NCI-H748 (cell line): ENCODE data around the gene YWHAQ.
"Not testable (repeated sequence)": the region's sequence is repeated elsewhere in the genome, so short reads cannot be mapped to it uniquely, and the experiment has no call there.

Experiments
- DNase-seq: peaks from one replicate; lab custom pipeline; 2025; ENCODE audit not compliant: unreplicated experiment; lab: John Stamatoyannopoulos, UW

YWHAQ gene

DNA sequence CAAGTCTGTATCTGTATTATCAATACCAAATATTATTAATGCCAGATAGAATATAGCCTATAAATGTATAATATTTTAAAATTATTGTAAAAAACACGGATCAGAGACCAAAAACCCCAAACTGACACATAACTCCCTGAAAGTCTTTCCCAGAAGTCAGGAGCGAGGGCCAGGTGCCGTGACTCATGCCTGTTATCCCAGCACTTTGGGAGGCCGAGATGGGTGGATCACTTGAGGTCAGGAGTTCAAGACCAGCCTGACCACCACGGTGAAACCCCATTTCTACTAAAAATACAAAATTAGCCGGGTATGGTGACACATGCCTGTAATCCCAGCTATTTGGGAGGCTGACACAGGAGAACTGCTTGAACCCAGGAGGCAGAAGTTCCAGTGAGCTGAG, 35.5 kb downstream of the YWHAQ start:
- DNase-seq, result not testable (repeated sequence)

DNA sequence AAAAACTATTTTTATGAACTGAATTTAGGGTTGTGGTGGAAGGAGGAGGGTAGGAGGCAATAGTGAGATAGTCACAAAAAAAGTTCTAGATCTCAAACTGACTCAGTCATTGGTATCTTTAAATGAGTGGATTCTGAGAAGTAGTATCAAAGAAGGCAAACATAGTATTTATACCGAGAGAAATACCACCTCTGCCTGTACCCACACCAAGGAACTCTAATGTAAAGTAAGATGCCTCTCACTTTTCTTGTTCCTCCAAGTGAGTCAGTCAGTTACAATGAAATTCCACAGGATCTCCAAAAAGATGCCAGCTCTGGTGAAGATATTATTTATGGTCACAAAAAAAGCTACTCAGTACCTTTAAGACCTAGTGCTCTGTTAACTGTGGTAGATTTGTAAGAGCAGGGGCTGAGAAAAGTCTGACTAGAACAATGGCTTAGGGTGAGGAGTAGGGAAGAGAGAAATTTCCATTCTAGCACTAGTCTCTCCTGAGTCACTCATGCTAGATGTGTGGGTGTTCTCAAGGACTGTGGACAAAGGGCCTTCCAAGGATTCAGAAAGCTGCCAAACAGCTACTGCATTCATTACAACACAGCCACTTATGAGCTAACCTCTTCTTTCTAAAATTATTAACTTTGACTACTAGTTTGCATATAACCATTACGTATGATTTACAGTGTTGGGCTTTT, 36.3 kb downstream of the YWHAQ start:
- no peak for DNase-seq

DNA sequence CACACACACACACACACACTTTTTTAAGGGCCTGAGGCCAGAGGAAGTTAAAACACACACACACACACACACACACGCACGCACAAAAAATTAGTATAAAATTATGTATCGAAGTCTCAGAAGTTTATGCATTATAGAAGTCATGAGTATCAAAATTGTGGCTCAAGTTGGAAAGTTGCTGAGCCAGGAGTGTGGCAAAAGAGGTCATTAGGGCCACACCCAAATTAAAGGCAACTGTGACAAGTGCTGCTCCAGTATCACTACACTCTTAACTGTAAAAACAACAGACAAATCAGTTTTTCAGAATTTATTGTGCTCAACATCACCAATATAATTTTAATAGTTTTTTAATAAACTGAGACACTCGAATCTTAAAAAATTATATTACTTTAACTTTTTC, 36.9 kb downstream of the YWHAQ start:
- no peak for DNase-seq

DNA sequence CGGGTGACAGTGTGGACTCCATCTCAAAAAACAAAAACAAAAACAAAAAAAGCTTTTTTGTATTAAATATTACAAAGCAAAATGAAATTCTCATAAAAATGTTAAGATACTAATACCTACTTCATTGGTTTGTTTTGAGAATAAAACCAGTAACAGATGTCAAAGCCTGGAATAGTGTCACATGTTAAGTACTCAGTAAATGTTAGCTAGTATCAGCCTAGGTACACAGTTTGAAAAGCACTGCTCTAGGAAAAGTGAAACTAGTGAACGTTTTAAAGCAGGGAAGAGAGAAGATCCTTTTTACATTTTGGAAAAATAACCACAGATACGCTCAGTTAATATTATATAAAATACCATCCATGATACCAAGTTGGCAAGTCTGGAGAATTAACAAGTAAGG, 38.1 kb downstream of the YWHAQ start:
- DNase-seq, result no peak

DNA sequence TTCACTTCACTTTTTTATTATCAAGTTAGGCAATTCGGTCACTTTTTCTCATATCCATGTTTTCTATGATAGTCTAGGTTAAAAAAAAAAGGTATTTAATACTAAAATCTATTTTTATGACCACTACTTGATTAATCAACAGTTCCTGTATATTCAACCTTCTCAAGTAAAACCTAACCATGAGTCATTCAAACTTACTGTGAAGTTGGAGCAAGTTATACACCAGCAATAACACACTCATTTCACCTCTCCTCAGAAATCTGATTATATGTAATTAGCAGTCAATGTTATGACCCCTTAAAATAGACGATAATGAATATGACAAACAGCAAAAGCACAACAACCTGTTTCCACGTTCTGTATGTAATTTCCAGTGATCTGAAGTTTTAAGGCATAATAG, 40.2 kb downstream of the YWHAQ start:
- no peak for DNase-seq

DNA sequence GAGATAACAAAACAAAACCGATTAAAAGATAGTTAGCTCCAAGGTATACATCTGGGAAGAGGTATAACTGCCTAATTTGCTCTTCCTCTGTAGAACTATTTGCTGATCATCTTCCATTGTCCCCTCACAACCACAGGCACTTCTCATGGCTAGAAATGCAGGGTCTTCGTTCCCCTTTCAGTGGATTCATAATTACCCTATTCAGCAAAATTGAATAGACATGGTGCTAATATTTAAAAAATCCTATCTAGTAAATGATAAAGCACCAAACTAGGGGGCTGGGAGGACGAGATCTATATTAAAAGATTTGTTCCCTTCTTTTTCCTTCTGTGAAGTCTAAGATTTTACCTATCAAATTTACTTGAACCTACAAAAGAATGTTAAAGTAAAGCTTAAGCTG, 44.3 kb downstream of the YWHAQ start:
- DNase-seq, result no peak

DNA sequence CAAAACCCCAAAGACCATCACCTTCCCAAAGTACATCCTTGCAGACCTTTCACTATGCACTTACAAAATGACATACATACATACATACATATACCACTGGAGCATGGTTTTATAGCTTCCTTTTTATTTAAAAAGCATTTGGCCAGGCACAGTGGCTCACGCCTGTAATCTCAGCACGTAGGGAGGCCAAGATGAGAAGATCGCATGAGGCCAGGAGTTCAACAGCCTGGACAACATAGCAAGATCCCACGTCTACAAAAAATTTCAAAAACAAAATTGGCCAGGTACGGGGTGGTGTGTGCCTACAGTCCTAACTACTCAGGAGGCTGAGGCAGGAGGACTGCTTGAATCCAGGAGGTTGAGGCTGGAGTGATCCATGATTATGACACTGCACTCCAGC, 45.3 kb downstream of the YWHAQ start:
- no peak for DNase-seq

DNA sequence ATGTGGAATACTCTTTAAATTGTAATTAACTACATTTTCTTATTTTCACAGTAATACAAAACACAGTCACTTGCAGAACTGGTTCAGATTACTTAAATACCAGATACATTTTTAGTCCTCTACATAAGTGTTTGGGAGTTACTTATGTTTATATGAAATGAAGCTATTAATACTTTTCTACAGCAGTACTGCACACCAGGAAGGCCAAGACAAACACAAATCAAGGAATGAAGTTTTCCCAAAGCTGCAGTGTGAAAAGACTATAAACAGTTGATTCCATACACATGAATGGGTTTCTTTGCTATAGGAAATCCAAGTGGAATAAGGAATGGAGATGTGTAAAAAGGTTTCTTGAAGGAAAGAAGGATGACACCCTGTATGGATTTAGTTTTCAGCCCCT, 45.9 kb downstream of the YWHAQ start:
- not testable (repeated sequence) for DNase-seq

DNA sequence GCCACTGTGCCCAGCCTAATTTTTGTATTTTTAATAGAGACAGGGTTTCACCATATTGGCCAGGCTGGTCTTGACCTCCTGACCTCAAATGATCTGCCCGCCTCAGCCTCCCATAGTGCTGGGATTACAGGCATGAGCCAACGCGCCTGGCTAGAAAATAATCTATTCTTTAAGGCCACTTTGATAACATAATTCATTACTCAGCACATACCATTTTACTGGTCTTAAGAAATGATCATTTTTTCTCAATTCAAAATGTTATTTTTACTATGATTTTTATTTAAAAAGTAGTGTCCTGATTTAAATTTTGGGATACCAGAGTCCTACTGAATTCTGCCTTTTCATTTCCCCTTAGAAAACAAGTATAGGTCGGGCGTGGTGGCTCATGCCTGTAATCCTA, 48.2 kb downstream of the YWHAQ start:
- DNase-seq, result no peak

DNA sequence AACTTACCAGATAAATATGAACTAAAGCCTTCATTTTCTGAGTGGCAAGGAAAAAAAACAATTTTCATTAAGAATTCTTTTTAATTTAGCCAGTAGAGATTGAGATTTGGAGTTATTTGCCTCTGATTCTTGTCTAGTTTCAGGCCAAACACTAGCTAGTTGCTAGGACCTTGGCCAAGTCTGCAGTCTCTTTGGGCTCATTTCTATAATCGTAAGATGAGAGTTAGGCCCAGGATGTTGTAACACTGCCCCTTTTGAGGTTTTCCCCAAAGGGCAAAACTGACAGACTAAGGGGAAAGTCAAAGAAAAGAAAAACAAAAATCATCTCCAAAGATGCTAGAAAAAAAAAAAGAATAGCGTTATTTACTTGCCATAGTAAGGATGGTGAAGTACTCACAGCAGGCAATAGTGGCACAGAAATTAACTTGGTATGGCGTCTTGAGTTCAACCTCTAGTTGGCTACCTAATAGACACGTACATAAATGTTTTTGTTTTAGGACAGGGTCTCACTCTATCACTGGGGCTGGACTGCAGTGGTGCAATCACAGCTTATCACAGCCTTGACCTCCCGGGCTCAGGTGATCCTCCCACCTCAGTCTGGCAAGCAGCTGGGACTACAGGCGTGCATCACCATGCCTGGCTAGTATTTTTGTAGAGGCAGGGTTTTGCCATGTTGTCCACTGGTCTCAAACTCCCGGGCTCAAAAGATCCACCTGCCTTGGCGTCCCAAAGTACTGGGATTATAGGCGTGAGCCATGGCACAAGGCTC, 52.1 kb downstream of the YWHAQ start:
- no peak for DNase-seq

DNA sequence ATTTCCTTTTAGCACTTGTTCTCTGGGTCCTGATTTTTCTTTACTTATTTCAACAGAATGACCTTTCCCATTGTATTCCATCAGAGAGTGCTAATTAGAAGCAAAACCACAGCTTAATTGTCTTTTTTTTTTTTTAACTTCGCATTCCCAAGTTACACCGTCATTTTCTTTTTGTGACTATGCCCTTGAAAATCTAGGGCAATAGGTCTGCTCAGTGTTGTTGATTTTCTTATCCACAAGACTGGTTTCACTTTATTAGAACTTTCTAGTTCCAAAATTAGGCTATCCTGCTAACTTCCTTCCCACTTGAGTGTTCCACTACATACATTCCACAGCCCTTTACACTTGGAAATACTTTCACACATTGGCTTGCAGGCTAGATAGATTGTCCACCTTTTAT, 56.5 kb downstream of the YWHAQ start:
- DNase-seq, result no peak

DNA sequence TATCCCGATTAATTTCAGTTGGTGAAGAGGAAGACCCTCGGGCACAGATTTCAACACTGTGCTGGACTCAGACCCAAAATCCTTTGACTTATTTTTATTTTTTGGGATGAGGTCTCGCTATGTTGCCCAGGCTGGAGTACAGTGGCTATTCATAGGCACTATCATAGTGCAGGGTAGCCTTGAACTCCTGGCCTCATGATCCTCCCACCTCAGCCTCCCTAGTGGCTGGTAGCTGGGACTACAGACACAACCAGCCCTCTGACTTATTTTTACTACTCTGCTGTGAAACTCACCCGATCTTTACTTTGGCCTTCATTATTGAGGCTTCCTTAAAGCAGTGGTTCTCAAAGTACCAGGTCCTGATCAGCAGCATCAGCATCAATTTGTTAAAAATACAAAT, 57.0 kb downstream of the YWHAQ start:
- DNase-seq, result no peak

DNA sequence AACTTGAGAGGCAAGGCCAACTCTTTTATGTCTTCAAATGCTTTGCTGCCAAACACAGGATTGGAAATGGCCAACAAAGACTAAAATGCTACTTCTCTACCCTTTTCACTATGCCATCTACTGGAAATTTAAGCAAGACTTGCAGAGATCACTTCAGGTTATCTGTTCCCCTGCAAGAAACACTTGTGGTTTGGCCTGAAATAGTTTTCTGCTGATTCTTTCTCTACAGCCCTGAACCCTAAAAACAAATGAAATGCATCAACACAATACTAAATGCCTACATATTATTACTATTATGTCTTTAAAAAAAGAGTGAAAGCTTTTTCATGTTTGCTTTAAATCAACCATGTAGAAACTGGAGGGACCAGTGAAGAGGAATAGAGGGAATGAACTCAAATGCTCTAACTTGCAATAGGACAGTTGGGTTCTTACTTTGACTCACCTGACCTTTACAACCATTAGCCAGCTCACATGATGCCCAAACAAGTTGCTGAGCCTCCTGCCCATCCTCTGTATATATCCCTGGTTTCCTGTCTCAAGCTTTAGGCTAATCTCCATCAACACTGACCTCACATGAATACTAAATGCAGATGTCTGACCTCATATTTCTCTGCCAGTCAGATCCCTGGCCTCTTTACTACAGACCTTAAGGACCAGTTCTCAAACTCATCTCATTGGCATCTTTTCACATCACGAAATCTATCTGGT, 57.6 kb downstream of the YWHAQ start:
- DNase-seq, result no peak

DNA sequence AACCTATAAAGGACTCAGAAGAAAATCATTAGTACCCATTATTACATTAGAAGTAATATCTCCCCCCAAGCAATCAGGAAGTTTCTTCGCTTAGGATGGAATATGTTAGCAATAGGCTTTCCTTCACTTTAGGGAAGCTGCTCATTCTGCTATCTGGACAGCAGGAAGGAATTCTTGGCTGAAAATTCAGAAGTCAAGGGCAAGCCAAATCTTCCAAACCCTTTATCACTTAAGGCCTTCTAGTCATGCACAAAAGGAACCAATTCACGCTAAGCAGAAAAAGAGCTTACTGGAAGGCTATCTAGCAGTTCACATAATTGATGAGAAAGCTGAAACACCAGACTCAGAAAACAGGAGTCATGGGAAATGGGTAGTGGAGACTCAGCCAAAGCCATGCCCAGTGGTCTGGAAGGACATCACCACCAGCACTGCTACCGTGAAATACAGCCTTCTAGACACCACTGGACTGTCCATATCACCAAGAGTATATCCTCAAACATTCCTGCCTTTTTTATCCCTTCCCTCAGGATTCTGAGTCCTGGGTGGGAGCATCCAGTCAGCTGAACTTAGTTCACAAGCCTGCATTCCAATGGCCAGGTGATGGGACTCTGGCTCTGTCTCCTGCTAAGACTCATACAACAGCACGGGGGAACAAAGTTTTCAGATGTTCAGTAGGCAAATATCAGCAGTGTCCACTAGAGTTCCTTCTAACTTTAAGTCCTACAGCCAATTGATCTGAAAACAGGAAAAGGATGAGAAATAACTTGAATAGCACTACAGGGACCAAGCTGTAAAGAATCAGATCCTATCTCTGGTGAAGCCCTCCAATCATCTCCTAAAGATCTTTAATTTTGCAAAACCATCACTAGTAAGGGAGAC, 60.4 kb downstream of the YWHAQ start:
- no peak for DNase-seq

DNA sequence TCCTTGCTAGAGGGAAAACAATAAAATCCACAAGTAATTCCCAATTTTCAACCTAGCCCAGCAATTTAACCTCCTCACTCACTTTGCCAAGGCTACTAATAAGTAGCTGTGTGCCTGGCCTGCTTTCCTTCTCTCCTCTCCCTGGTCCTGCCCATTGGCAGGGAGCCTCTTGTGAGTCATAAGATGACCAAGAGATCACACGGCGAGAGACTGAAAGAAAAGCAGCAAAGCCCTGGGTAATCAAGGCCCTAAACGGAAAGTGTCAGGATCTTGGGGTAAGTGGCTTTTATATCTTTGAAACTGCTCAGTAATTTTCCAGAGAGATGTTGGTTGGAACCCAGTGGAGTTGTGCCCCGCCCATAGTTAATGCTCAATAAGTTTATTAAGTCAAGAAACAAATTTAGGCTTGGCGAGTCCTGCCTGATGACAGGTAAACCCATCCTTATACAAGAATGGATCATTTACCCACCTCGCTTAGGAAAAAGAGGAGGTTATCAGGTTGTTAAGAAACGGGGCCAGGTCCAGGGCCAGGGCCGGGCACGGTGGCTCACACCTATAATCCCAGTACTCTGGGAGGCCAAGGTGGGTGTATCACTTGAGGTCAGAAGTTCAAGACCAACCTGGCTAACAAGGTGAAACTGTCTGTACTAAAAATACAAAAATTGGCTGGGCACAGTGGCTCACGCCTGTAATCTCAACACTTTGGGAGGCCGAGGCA, 65.2 kb downstream of the YWHAQ start:
- DNase-seq, result no peak

DNA sequence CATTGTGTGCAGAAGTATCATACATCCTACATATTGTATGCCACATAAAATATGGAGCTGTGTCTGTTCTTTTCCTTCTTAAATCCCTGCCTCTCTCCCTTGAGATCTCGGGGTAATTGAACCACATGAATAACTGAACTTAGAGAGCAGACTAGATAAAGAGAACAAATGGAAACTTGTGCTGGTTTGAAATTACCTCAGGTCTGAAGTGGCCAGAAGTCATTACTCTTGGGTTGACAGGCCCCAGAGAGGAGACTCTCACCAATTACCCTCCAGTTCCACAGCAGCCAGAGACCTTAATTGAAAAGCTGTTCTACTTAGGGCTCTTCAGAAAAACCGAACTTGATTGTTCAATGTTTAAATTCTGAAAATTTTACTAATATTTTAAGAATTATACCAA, 70.2 kb downstream of the YWHAQ start:
- no peak for DNase-seq

DNA sequence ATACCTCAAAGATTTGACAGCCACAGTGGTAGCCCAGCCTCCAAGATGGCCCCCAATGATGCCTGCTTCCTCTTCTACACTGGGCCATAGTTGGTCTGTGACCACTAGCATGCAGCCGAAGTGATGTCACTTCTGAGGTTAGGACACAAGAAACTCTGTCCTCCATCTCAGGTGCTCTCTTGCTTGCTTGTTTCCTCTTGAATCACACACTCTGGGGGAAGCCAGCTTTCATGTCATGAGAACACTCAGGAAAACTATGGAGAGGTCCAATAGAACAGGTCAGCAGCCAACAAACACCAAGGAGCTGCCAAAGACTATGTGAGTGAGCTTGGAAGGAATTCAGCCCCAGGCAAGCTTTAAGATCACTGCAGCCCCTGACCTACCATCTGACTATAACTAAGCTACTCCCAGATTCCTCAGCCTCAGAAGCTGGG, 71.8 kb downstream of the YWHAQ start:
- DNase-seq, result no peak

DNA sequence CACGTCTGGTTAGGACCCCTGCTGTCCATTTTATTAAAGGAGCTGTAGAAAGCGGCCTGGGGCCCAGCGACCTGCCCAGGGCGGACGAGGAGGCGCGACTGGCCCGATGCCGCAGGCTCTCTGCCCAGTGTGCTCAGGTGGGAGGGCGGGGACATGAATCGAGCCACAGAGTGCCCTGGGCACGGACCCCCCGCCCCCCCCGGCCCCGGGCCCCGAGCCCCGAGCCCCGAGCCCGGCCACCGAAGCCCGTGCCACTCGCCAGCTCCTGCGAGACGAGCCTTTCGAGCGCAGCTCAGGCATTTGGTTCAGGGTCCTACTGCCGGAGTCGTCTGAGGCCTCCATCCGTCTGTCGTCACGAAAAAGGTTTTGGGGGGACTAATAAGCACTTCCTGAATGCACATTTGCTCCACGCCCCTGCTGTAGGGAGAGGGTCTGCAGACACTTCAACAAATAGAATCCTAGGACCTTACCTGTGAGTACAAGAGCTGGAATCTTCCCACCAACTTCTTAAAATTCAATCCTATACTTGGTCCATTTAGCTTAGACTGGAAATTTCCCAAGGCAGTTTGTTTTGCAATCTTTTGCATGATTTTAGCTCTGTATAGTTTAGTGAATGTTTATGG, 74.6 kb downstream of the YWHAQ start:
- no peak for DNase-seq

DNA sequence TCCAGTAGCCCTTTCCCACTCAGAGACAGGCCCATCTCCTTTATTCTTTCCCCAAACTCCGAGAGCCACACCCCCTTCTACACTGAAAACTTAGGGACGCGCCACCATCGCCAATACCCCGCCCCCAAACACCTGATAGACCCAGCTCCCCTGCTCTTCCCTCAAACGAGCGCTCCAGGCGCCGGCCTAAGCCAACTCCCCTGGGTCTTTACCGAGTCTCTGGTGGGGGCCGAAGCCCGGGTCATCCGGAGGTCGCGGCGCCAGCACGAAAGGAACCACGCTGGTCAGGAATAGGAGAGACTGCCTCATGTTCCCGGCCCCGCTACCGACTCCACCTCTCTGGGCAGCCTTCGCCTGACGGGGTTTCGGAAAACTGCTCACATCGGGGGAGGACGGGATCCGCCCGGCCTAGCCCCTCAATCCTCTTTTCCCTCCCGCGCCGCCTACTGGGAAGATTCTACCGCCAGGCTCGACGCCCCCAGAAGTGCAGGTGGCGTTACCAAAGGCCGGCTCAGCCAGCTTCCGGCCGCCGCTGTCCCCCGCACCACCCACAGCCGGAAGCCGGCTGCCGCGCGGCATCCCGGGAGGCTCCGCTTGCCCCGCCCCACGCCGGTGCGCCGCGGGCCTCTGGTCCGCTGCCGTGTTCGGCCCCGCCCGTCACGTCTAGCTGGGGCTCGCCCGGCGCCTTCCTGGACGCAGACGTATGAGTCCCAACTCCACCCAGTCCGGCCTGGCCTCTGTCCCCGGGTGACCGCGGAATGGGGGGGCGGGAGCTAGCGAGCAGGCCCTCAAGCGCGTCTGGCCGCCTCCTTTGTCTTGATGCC, 75.3 kb downstream of the YWHAQ start, which contains the start of gene ADAM17:
ADAM17 (minus strand) TSS at position 534 of the 824 bp plus-strand sequence; CDS start at position 309, 225 bp downstream.
- peak; percentile 98 for DNase-seq
